ENCODE results near the gene ATXN3L. TPM values are rescaled to one million over a fixed set of nuclear protein-coding genes. Genes with fewer than 3 reads are reported as not detected.

The ATXN3L gene
- total RNA-seq, 1 experiment from 2014 or later = not detected

DNA sequence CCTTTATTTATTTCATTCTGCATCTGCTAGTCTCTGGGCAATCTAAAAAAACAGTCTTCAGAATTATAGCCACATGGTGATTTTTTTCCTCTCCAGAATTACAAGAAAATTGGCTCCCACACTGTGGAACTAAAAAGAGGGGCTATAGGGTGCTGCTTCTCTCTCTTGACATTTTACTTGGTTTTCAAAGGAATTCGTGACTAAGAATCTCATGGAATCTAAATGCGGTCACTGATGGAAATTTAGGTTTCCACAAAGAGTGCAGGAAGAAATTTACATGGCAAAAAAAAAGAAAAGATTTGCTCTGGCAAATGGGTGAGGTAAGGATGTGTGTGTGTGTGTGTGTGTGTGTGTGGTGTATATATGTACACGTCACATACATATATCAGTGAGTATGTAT is 10.2 kb downstream of the ATXN3L start (continued):
- TF ChIP-seq, protein P1, sequence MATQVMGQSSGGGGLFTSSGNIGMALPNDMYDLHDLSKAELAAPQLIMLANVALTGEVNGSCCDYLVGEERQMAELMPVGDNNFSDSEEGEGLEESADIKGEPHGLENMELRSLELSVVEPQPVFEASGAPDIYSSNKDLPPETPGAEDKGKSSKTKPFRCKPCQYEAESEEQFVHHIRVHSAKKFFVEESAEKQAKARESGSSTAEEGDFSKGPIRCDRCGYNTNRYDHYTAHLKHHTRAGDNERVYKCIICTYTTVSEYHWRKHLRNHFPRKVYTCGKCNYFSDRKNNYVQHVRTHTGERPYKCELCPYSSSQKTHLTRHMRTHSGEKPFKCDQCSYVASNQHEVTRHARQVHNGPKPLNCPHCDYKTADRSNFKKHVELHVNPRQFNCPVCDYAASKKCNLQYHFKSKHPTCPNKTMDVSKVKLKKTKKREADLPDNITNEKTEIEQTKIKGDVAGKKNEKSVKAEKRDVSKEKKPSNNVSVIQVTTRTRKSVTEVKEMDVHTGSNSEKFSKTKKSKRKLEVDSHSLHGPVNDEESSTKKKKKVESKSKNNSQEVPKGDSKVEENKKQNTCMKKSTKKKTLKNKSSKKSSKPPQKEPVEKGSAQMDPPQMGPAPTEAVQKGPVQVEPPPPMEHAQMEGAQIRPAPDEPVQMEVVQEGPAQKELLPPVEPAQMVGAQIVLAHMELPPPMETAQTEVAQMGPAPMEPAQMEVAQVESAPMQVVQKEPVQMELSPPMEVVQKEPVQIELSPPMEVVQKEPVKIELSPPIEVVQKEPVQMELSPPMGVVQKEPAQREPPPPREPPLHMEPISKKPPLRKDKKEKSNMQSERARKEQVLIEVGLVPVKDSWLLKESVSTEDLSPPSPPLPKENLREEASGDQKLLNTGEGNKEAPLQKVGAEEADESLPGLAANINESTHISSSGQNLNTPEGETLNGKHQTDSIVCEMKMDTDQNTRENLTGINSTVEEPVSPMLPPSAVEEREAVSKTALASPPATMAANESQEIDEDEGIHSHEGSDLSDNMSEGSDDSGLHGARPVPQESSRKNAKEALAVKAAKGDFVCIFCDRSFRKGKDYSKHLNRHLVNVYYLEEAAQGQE (IDR thresholded peaks at IDR 0.05; ENCODE audit: low read depth) = no peak
- TF ChIP-seq SRF (IDR thresholded peaks at IDR 0.05; ENCODE audit: low read depth) = no peak
- no peak for TF ChIP-seq ELF1 (IDR thresholded peaks at IDR 0.05; ENCODE audit: borderline replicate concordance, low read depth)
- no peak for TF ChIP-seq CEBPB (IDR thresholded peaks at IDR 0.05; ENCODE audit: low read depth)

DNA sequence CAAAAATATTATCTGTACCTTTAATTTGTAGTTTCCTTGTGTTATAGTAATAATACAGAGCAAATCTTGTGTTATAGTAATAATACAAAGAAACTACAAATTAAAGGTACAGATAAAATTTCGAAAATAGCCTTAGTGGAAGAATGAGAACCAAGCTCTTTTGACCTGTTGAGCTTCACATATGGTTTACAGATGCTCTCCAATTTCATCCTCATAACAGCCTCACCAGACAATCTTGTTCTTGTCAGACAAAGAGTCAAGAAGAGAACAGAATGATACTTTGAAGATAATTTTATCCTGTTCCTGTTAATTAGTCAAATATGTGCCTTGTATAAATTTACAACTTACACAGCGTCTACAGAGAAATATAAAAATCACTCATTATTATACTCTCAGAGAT is 12.8 kb downstream of the ATXN3L start:
- POLR2A ChIA-PET = no interaction called here
- no peak overlapping the region for H3K4me3 ChIP-seq (replicated peaks in 1 of 2; ENCODE audit: low read depth in 1 of 2, low read length in 2 of 2)
- DNase-seq (ENCODE audit: low read depth, low spot score) = no peak
- no peaks in the 10 kb centered on the region for H3K79me2 ChIP-seq (ENCODE audit: insufficient read depth, low read length)
- no peak for ATAC-seq
- no TSS peak for BruUV-seq (replicated peaks)
- no peaks in the 10 kb centered on the region for H3K9me2 ChIP-seq (ENCODE audit: insufficient read depth)
- no peak overlapping the region for H3K9ac ChIP-seq (ENCODE audit: low read length)
- RAD21 ChIA-PET (ENCODE audit: low non-redundant PET in 1 of 2, low total read pairs in 2 of 2, uncharacterized antibody in 2 of 2, unreplicated experiment in 2 of 2) = no interaction called here
- H3K4me1 ChIP-seq (ENCODE audit: control insufficient read depth in 1 of 2, insufficient read depth in 2 of 2, low read length in 2 of 2) = no peaks in the 10 kb centered on the region; a peak in 1 of 4 replicates
- H3K27ac ChIP-seq (ENCODE audit: low read depth, low read length) = no peak overlapping the region
- CTCF ChIA-PET = no interaction called here
- no peaks in the 10 kb centered on the region for H3K27me3 ChIP-seq (ENCODE audit: insufficient read depth, low read length)
- intact Hi-C loops (cut with micrococcal nuclease) = no loop called here
- TF ChIP-seq ELF1 (IDR thresholded peaks at IDR 0.05; ENCODE audit: borderline replicate concordance, low read depth) (no peak), POLR2A (IDR thresholded peaks at IDR 0.05; ENCODE audit: borderline replicate concordance, extremely low read depth, insufficient read depth, insufficient read length) (no peak), CEBPB (IDR thresholded peaks at IDR 0.05; ENCODE audit: low read depth) (no peak), RAD21 (IDR thresholded peaks at IDR 0.05; ENCODE audit: low read depth) (no peak), YY1 (IDR thresholded peaks at IDR 0.05; ENCODE audit: extremely low read depth, insufficient replicate concordance, low read depth, low read length) (no peak), EGR1 (IDR thresholded peaks at IDR 0.05; ENCODE audit: low read depth) (no peak), ZFX (IDR thresholded peaks at IDR 0.05) (no peak), TCF7L2 (IDR thresholded peaks at IDR 0.05; ENCODE audit: borderline replicate concordance, extremely low read depth, insufficient read depth, insufficient read length) (no peak), FOSL1 (IDR thresholded peaks at IDR 0.05; ENCODE audit: low read depth) (no peak), SIN3A (IDR thresholded peaks at IDR 0.05; ENCODE audit: low read depth) (no peak)
- TF ChIP-seq, protein P2, sequence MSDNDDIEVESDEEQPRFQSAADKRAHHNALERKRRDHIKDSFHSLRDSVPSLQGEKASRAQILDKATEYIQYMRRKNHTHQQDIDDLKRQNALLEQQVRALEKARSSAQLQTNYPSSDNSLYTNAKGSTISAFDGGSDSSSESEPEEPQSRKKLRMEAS (IDR thresholded peaks at IDR 0.05) = no peak
- TF ChIP-seq, protein P3, sequence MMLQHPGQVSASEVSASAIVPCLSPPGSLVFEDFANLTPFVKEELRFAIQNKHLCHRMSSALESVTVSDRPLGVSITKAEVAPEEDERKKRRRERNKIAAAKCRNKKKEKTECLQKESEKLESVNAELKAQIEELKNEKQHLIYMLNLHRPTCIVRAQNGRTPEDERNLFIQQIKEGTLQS (IDR thresholded peaks at IDR 0.05) = no peak
- no peaks in the 10 kb centered on the region for H4K20me1 ChIP-seq (ENCODE audit: insufficient read depth)
- H3K9me3 ChIP-seq (ENCODE audit: control insufficient read depth in 1 of 2, insufficient read depth in 1 of 2, low read depth in 1 of 2, low read length in 2 of 2) = no peaks in the 10 kb centered on the region
- no peak overlapping the region for H2AFZ ChIP-seq (ENCODE audit: low read depth, low read length, poor library complexity, severe bottlenecking)
- H3K4me2 ChIP-seq (ENCODE audit: low read length) = no peak overlapping the region
- H3K36me3 ChIP-seq (ENCODE audit: control insufficient read depth in 1 of 2, insufficient read depth in 2 of 2, low read length in 2 of 2) = no peaks in the 10 kb centered on the region
